ENCODE results near the gene ADIPOR1.

GRCh38 chr1:202972046-202972445, 13.9 kb upstream of the ADIPOR1 start:
- TF ChIP-seq, protein P1, sequence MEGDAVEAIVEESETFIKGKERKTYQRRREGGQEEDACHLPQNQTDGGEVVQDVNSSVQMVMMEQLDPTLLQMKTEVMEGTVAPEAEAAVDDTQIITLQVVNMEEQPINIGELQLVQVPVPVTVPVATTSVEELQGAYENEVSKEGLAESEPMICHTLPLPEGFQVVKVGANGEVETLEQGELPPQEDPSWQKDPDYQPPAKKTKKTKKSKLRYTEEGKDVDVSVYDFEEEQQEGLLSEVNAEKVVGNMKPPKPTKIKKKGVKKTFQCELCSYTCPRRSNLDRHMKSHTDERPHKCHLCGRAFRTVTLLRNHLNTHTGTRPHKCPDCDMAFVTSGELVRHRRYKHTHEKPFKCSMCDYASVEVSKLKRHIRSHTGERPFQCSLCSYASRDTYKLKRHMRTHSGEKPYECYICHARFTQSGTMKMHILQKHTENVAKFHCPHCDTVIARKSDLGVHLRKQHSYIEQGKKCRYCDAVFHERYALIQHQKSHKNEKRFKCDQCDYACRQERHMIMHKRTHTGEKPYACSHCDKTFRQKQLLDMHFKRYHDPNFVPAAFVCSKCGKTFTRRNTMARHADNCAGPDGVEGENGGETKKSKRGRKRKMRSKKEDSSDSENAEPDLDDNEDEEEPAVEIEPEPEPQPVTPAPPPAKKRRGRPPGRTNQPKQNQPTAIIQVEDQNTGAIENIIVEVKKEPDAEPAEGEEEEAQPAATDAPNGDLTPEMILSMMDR (IDR thresholded peaks at IDR 0.05): no peak
- TF ChIP-seq POLR2A (IDR thresholded peaks at IDR 0.05) (no peak), POLR2AphosphoS5 (IDR thresholded peaks at IDR 0.05; ENCODE audit: insufficient read depth in 1 of 2, low read depth in 1 of 2) (no peak)
